H9 (cell line): Measurements from ENCODE around the gene ABCA10. TPM values are rescaled to one million over a fixed set of nuclear protein-coding genes. Genes with fewer than 3 reads are reported as not detected.

ENCODE experiments used
- DNase-seq: peaks from one replicate; pipeline ENCODE4 v3.0.0-alpha.2; 2017
- H2AFZ ChIP-seq: one replicate; pipeline ENCODE4 v1.6.1; 2013; ENCODE audit warnings: mild to moderate bottlenecking, low read length, control low read depth, moderate library complexity
- H2AK5ac ChIP-seq: 2 replicates; pipeline ENCODE4 v1.6.1; 2013; ENCODE audit warnings: low read length, control low read depth, mixed read lengths; ENCODE audit not compliant: insufficient read length
- H2BK120ac ChIP-seq: one replicate; pipeline ENCODE4 v1.6.1; 2013; ENCODE audit warnings: low read depth, mild to moderate bottlenecking, low read length, control low read depth, inconsistent platforms; ENCODE audit not compliant: poor library complexity, severe bottlenecking
- H2BK12ac ChIP-seq: 2 replicates; pipeline ENCODE4 v1.6.1; 2013; ENCODE audit warnings: low read length, control low read depth, mixed read lengths, low read depth; ENCODE audit not compliant: insufficient read length
- H2BK15ac ChIP-seq: 2 replicates; pipeline ENCODE4 v1.6.1; 2013; ENCODE audit warnings: low read depth, low read length, control low read depth
- H2BK20ac ChIP-seq: one replicate; pipeline ENCODE4 v1.6.1; 2013; ENCODE audit warnings: low read depth, mild to moderate bottlenecking, low read length, control low read depth, inconsistent platforms; ENCODE audit not compliant: poor library complexity, severe bottlenecking
- H2BK5ac ChIP-seq: 2 replicates; pipeline ENCODE4 v1.6.1; 2013; ENCODE audit warnings: low read length, control low read depth, mixed read lengths; ENCODE audit not compliant: insufficient read length
- H3K14ac ChIP-seq: 2 replicates; pipeline ENCODE4 v1.6.1; 2013; ENCODE audit warnings: low read length, control low read depth; ENCODE audit not compliant: insufficient read depth
- H3K18ac ChIP-seq: 2 replicates; pipeline ENCODE4 v1.6.1; 2013; ENCODE audit warnings: low read depth, mild to moderate bottlenecking, mixed read lengths, low read length, control low read depth; ENCODE audit not compliant: insufficient read length
- H3K23ac ChIP-seq: 2 replicates; pipeline ENCODE4 v1.6.1; 2013; ENCODE audit warnings: low read length, control low read depth, mixed read lengths, low read depth; ENCODE audit not compliant: insufficient read length
- H3K23me2 ChIP-seq: 2 replicates; pipeline ENCODE4 v1.6.1; 2013; ENCODE audit warnings: low read depth, mild to moderate bottlenecking, mixed read lengths, low read length, control low read depth; ENCODE audit not compliant: insufficient read length, poor library complexity, severe bottlenecking
- H3K27ac ChIP-seq: 2 replicates; pipeline ENCODE4 v1.5.1; 2013; ENCODE audit warnings: low read length, control low read depth, mixed read lengths, low read depth; ENCODE audit not compliant: insufficient read length
- H3K27me3 ChIP-seq: 2 replicates; pipeline ENCODE4 v1.6.1; 2013; ENCODE audit warnings: low read length, control low read depth, inconsistent platforms; ENCODE audit not compliant: insufficient read depth
- H3K4ac ChIP-seq: 2 replicates; pipeline ENCODE4 v1.6.1; 2013; ENCODE audit warnings: low read depth, mild to moderate bottlenecking, control low read depth, inconsistent platforms, low read length, moderate library complexity
- H3K4me1 ChIP-seq: 2 replicates; pipeline ENCODE4 v1.6.1; 2013; ENCODE audit warnings: low read length, control low read depth, inconsistent platforms; ENCODE audit not compliant: insufficient read depth
- H3K4me2 ChIP-seq: 2 replicates; pipeline ENCODE4 v1.6.1; 2013; ENCODE audit warnings: low read length, control low read depth, mixed read lengths; ENCODE audit not compliant: insufficient read length, insufficient read depth
- H3K56ac ChIP-seq: 2 replicates; pipeline ENCODE4 v1.6.1; 2013; ENCODE audit warnings: low read depth, mild to moderate bottlenecking, mixed read lengths, low read length, control low read depth; ENCODE audit not compliant: insufficient read length
- H3K79me1 ChIP-seq: 2 replicates; pipeline ENCODE4 v1.6.1; 2013; ENCODE audit warnings: low read depth, mild to moderate bottlenecking, moderate library complexity, low read length, control low read depth, inconsistent platforms; ENCODE audit not compliant: insufficient read depth, poor library complexity, severe bottlenecking
- H3K79me2 ChIP-seq: 2 replicates; pipeline ENCODE4 v1.6.1; 2013; ENCODE audit warnings: low read length, control low read depth, inconsistent platforms; ENCODE audit not compliant: insufficient read depth
- H3K9ac ChIP-seq: 2 replicates; pipeline ENCODE4 v1.6.1; 2013; ENCODE audit warnings: low read length, control low read depth, mixed read lengths; ENCODE audit not compliant: insufficient read length; ENCODE audit errors: extremely low read depth
- H3K9me3 ChIP-seq: one replicate; pipeline ENCODE4 v1.6.1; 2013; ENCODE audit warnings: low read depth, low read length, inconsistent platforms; ENCODE audit not compliant: control insufficient read depth
- H3T11ph ChIP-seq: one replicate; pipeline ENCODE4 v1.6.1; 2013; ENCODE audit warnings: mild to moderate bottlenecking, low read length, control low read depth, inconsistent platforms
- H4K20me1 ChIP-seq: one replicate; pipeline ENCODE4 v1.6.1; 2013; ENCODE audit not compliant: control insufficient read depth, insufficient read length, insufficient read depth
- H4K5ac ChIP-seq: 2 replicates; pipeline ENCODE4 v1.6.1; 2013; ENCODE audit warnings: low read depth, mild to moderate bottlenecking, mixed read lengths, low read length, control low read depth; ENCODE audit not compliant: insufficient read length
- H4K8ac ChIP-seq: replicated peaks from 2 replicates; pipeline ENCODE4 v1.6.1; 2013; ENCODE audit warnings: low read length, control low read depth, mixed read lengths, low read depth; ENCODE audit not compliant: insufficient read length
- H4K91ac ChIP-seq: 2 replicates; pipeline ENCODE4 v1.6.1; 2013; ENCODE audit warnings: low read depth, mild to moderate bottlenecking, moderate library complexity, mixed read lengths, low read length, control low read depth; ENCODE audit not compliant: insufficient read length
- H3K27ac Mint-ChIP-seq, 3 experiments: 2 replicates in 2 of 3; 3 replicates in 1 of 3; pipeline ENCODE4 v1.8.0; 2020 to 2021; ENCODE audit warnings: mixed read lengths in 3 of 3, mild to moderate bottlenecking in 1 of 3, moderate library complexity in 1 of 3
- H3K27me3 Mint-ChIP-seq: 2 replicates; pipeline ENCODE4 v1.8.0; 2021; ENCODE audit warnings: low read depth, mild to moderate bottlenecking, moderate library complexity, mixed read lengths
- H3K36me3 Mint-ChIP-seq, 3 experiments: 2 replicates in 2 of 3; 3 replicates in 1 of 3; pipeline ENCODE4 v1.8.0; 2020 to 2021; ENCODE audit warnings: low read depth in 3 of 3, mixed read lengths in 3 of 3; ENCODE audit not compliant: insufficient read depth in 1 of 3
- H3K4me1 Mint-ChIP-seq, 2 experiments: 2 replicates each; pipeline ENCODE4 v1.8.0; 2020; ENCODE audit warnings: mixed read lengths in 2 of 2
- H3K4me3 Mint-ChIP-seq, 2 experiments: 2 replicates in 1 of 2; 3 replicates in 1 of 2; pipeline ENCODE4 v1.8.0; 2020 to 2021; ENCODE audit warnings: mild to moderate bottlenecking in 2 of 2, mixed read lengths in 2 of 2, moderate library complexity in 1 of 2
- H3K9me3 Mint-ChIP-seq, 2 experiments: 2 replicates in 1 of 2; 3 replicates in 1 of 2; pipeline ENCODE4 v1.8.0; 2020; ENCODE audit warnings: mild to moderate bottlenecking in 2 of 2, mixed read lengths in 2 of 2, moderate library complexity in 1 of 2
- CTCF ChIP-seq: fragments of 200-600 bp; sonication (generic); conservative IDR thresholded peaks from 3 replicates; pipeline ENCODE4 v1.8.0; 2021; ENCODE audit warnings: antibody characterized with exemption, mild to moderate bottlenecking
- WGBS: extraction: QIAGEN DNeasy Blood & Tissue Kit; methylation state at CpG from one replicate; pipeline ENCODE4 v1.1.7; 2013; ENCODE audit warnings: missing lambda C conversion rate, low lambda C conversion rate, mixed read lengths; ENCODE audit not compliant: insufficient read length; ENCODE audit errors: extremely low coverage; 5-methylcytosine and 5-hydroxymethylcytosine counted together
- total RNA-seq: library from RNA; stranded (reverse); gene quantifications from 2 replicates; pipeline ENCODE4 v1.2.1, GENCODE V29; 2021

Gene ABCA10
- total RNA-seq, 1 experiment from 2014 or later = not detected

GRCh38 chr17:69220098-69220497 is 8.5 kb downstream of the ABCA10 start:
- WGBS = no CpG with 5 or more reads among the region's 1 CpG
- H3K23ac ChIP-seq = no peak overlapping the region
- no peak overlapping the region for H2AK5ac ChIP-seq
- Mint-ChIP-seq H3K36me3 (no peaks in the 10 kb centered on the region), H3K4me3 (no peak overlapping the region), H3K27me3 (no peaks in the 10 kb centered on the region), H3K4me1 (no peaks in the 10 kb centered on the region), H3K9me3 (no peaks in the 10 kb centered on the region), H3K27ac (no peak overlapping the region)
- H3K4me2 ChIP-seq = no peak overlapping the region
- H3K79me2 ChIP-seq = no peaks in the 10 kb centered on the region
- H3T11ph ChIP-seq = no peak overlapping the region
- no peak overlapping the region for H2BK15ac ChIP-seq
- H3K9me3 ChIP-seq = no peaks in the 10 kb centered on the region
- H2BK5ac ChIP-seq = no peak overlapping the region
- no peak overlapping the region for H2BK12ac ChIP-seq
- H3K79me1 ChIP-seq = no peaks in the 10 kb centered on the region
- no peak overlapping the region for H2BK120ac ChIP-seq
- no peak overlapping the region for H3K4ac ChIP-seq
- no peak overlapping the region for H4K91ac ChIP-seq
- H3K9ac ChIP-seq = no peak overlapping the region
- TF ChIP-seq CTCF = no peak
- no peak overlapping the region for H3K56ac ChIP-seq
- H2BK20ac ChIP-seq = no peak overlapping the region
- no peaks in the 10 kb centered on the region for H3K23me2 ChIP-seq
- H3K27ac ChIP-seq = no peak overlapping the region
- H3K18ac ChIP-seq = no peak overlapping the region
- H2AFZ ChIP-seq = no peak overlapping the region
- H3K14ac ChIP-seq = no peak overlapping the region
- H4K20me1 ChIP-seq = no peaks in the 10 kb centered on the region
- no peaks in the 10 kb centered on the region for H3K27me3 ChIP-seq
- H4K5ac ChIP-seq = no peak overlapping the region
- no peaks in the 10 kb centered on the region for H3K4me1 ChIP-seq
- no peak overlapping the region for H4K8ac ChIP-seq
- no peak for DNase-seq
